ENCODE results near the gene YJU2. TPM values are rescaled to one million over a fixed set of nuclear protein-coding genes. Genes with fewer than 3 reads are reported as not detected.

The YJU2 gene
- total RNA-seq, 1 donor from 2014 or later: 8.7 TPM

DNA sequence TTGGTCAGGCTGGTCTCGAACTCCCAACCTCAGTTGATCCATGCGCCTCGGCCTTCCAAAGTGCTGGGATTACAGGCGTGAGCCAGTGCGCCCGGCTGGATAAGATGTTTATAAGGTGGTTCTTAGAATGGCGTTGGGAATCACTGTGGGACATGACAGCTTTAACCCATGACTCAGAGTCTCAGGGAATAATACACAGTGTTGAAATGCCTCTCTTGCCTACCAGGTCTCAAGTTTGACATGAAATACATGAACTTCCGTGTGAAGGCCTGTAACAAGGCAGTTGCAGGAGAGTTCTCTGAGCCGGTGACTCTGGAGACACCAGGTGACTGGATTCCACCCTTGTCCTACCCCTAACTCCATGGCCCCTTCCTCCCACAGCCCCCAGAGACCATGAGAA lies 70.1 kb downstream of the YJU2 start:
- no peak overlapping the region for H3K4me3 ChIP-seq
- no peaks in the 10 kb centered on the region for H3K79me2 ChIP-seq (ENCODE audit: low read depth)
- H3K9ac ChIP-seq: no peak overlapping the region
- H3K27me3 ChIP-seq: no peaks in the 10 kb centered on the region
- no peak overlapping the region for H3K27ac Mint-ChIP-seq
- peaks cover 10% of the 10 kb centered on the region for H3K27me3 Mint-ChIP-seq (ENCODE audit: insufficient read depth, low read depth)
- H3K4me1 ChIP-seq: no peaks in the 10 kb centered on the region
- H3K4me3 Mint-ChIP-seq: no peak overlapping the region
- no peaks in the 10 kb centered on the region for H3K4me1 Mint-ChIP-seq
- no peaks in the 10 kb centered on the region for H3F3A ChIP-seq (ENCODE audit: low read depth)
- DNase-seq (ENCODE audit: low spot score): no peak
- peaks cover 33% of the 10 kb centered on the region for H3K36me3 Mint-ChIP-seq
- TF ChIP-seq EZH2phosphoT487 (IDR thresholded peaks at IDR 0.05) (no peak), EZH2 (IDR thresholded peaks at IDR 0.05) (no peak)
- TF ChIP-seq, protein P1, sequence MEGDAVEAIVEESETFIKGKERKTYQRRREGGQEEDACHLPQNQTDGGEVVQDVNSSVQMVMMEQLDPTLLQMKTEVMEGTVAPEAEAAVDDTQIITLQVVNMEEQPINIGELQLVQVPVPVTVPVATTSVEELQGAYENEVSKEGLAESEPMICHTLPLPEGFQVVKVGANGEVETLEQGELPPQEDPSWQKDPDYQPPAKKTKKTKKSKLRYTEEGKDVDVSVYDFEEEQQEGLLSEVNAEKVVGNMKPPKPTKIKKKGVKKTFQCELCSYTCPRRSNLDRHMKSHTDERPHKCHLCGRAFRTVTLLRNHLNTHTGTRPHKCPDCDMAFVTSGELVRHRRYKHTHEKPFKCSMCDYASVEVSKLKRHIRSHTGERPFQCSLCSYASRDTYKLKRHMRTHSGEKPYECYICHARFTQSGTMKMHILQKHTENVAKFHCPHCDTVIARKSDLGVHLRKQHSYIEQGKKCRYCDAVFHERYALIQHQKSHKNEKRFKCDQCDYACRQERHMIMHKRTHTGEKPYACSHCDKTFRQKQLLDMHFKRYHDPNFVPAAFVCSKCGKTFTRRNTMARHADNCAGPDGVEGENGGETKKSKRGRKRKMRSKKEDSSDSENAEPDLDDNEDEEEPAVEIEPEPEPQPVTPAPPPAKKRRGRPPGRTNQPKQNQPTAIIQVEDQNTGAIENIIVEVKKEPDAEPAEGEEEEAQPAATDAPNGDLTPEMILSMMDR (IDR thresholded peaks at IDR 0.05): no peak
- H2AFZ ChIP-seq (replicated peaks): no peak overlapping the region
- H3K4me2 ChIP-seq: no peak overlapping the region
- H3K9me3 ChIP-seq (ENCODE audit: low read depth): no peaks in the 10 kb centered on the region
- H4K20me1 ChIP-seq (ENCODE audit: low read depth): no peaks in the 10 kb centered on the region
- H3K9me3 Mint-ChIP-seq: peaks cover 19% of the 10 kb centered on the region
- H3K36me3 ChIP-seq: no peaks in the 10 kb centered on the region
- no peak overlapping the region for H3K27ac ChIP-seq

DNA sequence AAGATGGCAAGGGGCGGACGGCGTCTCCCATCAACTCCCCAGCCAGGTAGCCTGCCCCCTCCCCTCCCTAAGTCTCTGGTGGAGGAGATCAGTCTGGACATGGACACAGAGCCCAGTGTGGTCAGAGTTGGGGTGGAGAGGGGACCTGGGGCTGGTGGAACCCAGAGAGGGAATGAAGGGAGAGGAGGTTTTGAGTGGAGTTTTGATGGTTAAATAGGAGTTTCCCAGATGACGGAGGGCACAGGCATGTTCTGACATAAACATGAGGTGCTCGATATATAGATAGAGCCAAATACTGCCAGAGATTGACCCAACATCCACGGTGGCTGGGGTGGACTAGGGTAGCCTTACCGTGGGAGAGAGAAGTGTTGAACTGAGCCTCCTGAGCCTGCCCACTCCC lies 71.6 kb downstream of the YJU2 start:
- no peaks in the 10 kb centered on the region for H4K20me1 ChIP-seq (ENCODE audit: low read depth)
- no peaks in the 10 kb centered on the region for H3K27me3 ChIP-seq
- H2AFZ ChIP-seq (replicated peaks): no peak overlapping the region
- no peak overlapping the region for H3K27ac ChIP-seq
- H3K9me3 ChIP-seq (ENCODE audit: low read depth): no peaks in the 10 kb centered on the region
- no peak overlapping the region for H3K4me3 Mint-ChIP-seq
- no peaks in the 10 kb centered on the region for H3K4me1 ChIP-seq
- H3K9me3 Mint-ChIP-seq: peaks cover 19% of the 10 kb centered on the region
- no peak overlapping the region for H3K4me3 ChIP-seq
- H3K79me2 ChIP-seq (ENCODE audit: low read depth): no peaks in the 10 kb centered on the region
- DNase-seq (ENCODE audit: low spot score): no peak
- H3K27me3 Mint-ChIP-seq (ENCODE audit: insufficient read depth, low read depth): peaks cover 10% of the 10 kb centered on the region
- no peaks in the 10 kb centered on the region for H3K4me1 Mint-ChIP-seq
- H3K36me3 ChIP-seq: no peaks in the 10 kb centered on the region
- no peak overlapping the region for H3K9ac ChIP-seq
- H3K4me2 ChIP-seq: no peak overlapping the region
- H3K27ac Mint-ChIP-seq: no peak overlapping the region
- no peaks in the 10 kb centered on the region for H3F3A ChIP-seq (ENCODE audit: low read depth)
- H3K36me3 Mint-ChIP-seq: peaks cover 33% of the 10 kb centered on the region
- TF ChIP-seq EZH2phosphoT487 (IDR thresholded peaks at IDR 0.05): no peak
- no peak for TF ChIP-seq EZH2 (IDR thresholded peaks at IDR 0.05)
- TF ChIP-seq, protein P1 (IDR thresholded peaks at IDR 0.05): no peak

Other genes starting within 250 kb of the YJU2 start
- gene PIAS4, start 239.3 kb upstream of the YJU2 start, total RNA-seq (ENCODE audit: low replicate concordance): 17.0 and 34.1 TPM in 2 replicates
- gene ZBTB7A, start 180.2 kb upstream of the YJU2 start, total RNA-seq (ENCODE audit: low replicate concordance): 4.0 and 10.0 TPM in 2 replicates
- gene MAP2K2, start 123.0 kb upstream of the YJU2 start, total RNA-seq (ENCODE audit: low replicate concordance): 69.7 and 176 TPM in 2 replicates
- gene CREB3L3, start 93.4 kb upstream of the YJU2 start, total RNA-seq (ENCODE audit: low replicate concordance): 0.06 TPM in 1 of 2 replicates, not detected in the other
- 20.1 and 27.6 TPM in 2 replicates for gene SIRT6, start 64.5 kb upstream of the YJU2 start, total RNA-seq (ENCODE audit: low replicate concordance)
- gene ANKRD24, start 64.4 kb upstream of the YJU2 start, total RNA-seq (ENCODE audit: low replicate concordance): 0.15 and 2.3 TPM in 2 replicates
- gene EBI3, start 17.6 kb upstream of the YJU2 start, total RNA-seq (ENCODE audit: low replicate concordance): not detected in 2 replicates
- gene SHD, start 32.2 kb downstream of the YJU2 start, total RNA-seq (ENCODE audit: low replicate concordance): 0.34 TPM in 1 of 2 replicates, not detected in the other
- gene TMIGD2, start 55.3 kb downstream of the YJU2 start, total RNA-seq (ENCODE audit: low replicate concordance): 0.19 and 1.3 TPM in 2 replicates
- gene FSD1, start 57.5 kb downstream of the YJU2 start, total RNA-seq (ENCODE audit: low replicate concordance): 48.3 and 104 TPM in 2 replicates
- 5.7 and 6.8 TPM in 2 replicates for gene STAP2, start 91.7 kb downstream of the YJU2 start, total RNA-seq (ENCODE audit: low replicate concordance)
- 10.6 and 30.4 TPM in 2 replicates for gene MPND, start 96.5 kb downstream of the YJU2 start, total RNA-seq (ENCODE audit: low replicate concordance)
- gene SH3GL1, start 153.5 kb downstream of the YJU2 start, total RNA-seq (ENCODE audit: low replicate concordance): 25.3 and 87.0 TPM in 2 replicates
- 37.5 and 82.1 TPM in 2 replicates for gene CHAF1A, start 155.6 kb downstream of the YJU2 start, total RNA-seq (ENCODE audit: low replicate concordance)
- gene UBXN6, start 210.7 kb downstream of the YJU2 start, total RNA-seq (ENCODE audit: low replicate concordance): 24.9 and 42.7 TPM in 2 replicates
- 36.0 and 166 TPM in 2 replicates for gene HDGFL2, start 225.2 kb downstream of the YJU2 start, total RNA-seq (ENCODE audit: low replicate concordance)

Measured in neural progenitor cell (in vitro differentiated cells).